ENCODE measurements around the gene GBP5.
"Not testable (repeated sequence)": the region's sequence is repeated elsewhere in the genome, so short reads cannot be mapped to it uniquely, and the experiment has no call there.

Gene GBP5

GRCh38 chr1:89272269-89273041 lies at the start of gene GBP5:
Gene GBP5, minus strand, starts transcription at chr1:89272860. Its CDS starts 3,305 bp downstream, at chr1:89269555.
- peaks cover 11% of the 10 kb centered on the region for H3K9me3 Mint-ChIP-seq
- not testable (repeated sequence) for H3K27me3 Mint-ChIP-seq (ENCODE audit: low read depth)
- peak within 1 kb of the TSS; percentile 99 for H3K4me3 Mint-ChIP-seq
- H3K27ac Mint-ChIP-seq = peak within 1 kb of the TSS; percentile 99
- H3K4me1 Mint-ChIP-seq (ENCODE audit: low read depth) = peaks cover 59% of the 10 kb centered on the region
- peaks cover 60% of the 10 kb centered on the region for H3K36me3 Mint-ChIP-seq (ENCODE audit: low read depth)

DNA sequence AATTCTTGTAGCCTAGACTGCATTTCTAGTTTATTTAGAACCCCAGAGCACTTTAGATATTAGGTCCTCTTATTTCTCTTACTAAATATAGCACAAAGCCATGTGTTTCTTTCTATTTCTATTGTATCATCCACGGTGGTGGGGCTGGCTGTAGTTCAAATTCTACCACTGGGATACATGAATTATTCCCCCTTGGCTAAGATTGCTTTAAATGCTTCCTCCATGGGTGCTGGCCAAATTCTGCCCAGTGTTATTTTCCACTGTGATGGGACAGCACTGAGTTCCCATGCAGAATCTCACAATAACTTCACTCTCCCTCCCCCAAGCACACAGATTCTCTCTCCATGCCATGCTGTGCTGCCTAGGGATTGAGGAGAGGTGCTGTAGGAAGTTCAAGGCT lies 49.7 kb upstream of the GBP5 start:
- H3K36me3 Mint-ChIP-seq (ENCODE audit: low read depth) = peaks cover 52% of the 10 kb centered on the region
- peaks cover 5% of the 10 kb centered on the region for H3K4me1 Mint-ChIP-seq (ENCODE audit: low read depth)
- no peaks in the 10 kb centered on the region for H3K27me3 Mint-ChIP-seq (ENCODE audit: low read depth)
- H3K4me3 Mint-ChIP-seq = no peak overlapping the region
- peaks cover 73% of the 10 kb centered on the region for H3K9me3 Mint-ChIP-seq
- no peak overlapping the region for H3K27ac Mint-ChIP-seq

DNA sequence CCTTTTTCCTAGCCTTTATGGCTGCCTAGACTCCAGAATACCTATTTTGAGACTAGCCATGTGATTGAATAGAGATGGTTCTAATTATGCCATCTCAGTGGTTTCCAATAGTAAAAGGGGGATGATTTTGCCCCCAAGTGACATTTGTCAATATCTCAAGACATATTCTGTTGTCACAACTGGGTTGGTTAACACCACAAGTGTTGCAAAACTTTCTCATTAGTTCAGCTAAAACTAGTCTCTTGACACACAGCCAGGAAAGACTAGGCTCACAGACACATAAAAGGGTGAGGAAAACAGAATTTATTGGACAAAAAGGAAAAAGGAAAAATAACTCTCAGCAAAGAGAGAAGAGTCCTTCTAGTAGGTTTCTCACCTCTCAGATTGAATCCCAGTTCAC lies 39.9 kb upstream of the GBP5 start:
- H3K9me3 Mint-ChIP-seq = peaks cover 41% of the 10 kb centered on the region
- peaks cover 36% of the 10 kb centered on the region for H3K36me3 Mint-ChIP-seq (ENCODE audit: low read depth)
- no peak overlapping the region for H3K4me3 Mint-ChIP-seq
- H3K27ac Mint-ChIP-seq = peak overlapping the region; percentile 23
- peaks cover 40% of the 10 kb centered on the region for H3K4me1 Mint-ChIP-seq (ENCODE audit: low read depth)
- no peaks in the 10 kb centered on the region for H3K27me3 Mint-ChIP-seq (ENCODE audit: low read depth)

- Mint-ChIP-seq H3K27me3 (ENCODE audit: low read depth) (no peaks in the 10 kb centered on the region), H3K27ac (peak overlapping the region; percentile 97), H3K9me3 (peaks cover 35% of the 10 kb centered on the region), H3K36me3 (ENCODE audit: low read depth) (peaks cover 33% of the 10 kb centered on the region), H3K4me1 (ENCODE audit: low read depth) (peaks cover 43% of the 10 kb centered on the region), H3K4me3 (peak overlapping the region; percentile 72)
These were observed 39.1 kb upstream of the GBP5 start for GRCh38 chr1:89311757-89312156.

- H3K4me1 Mint-ChIP-seq (ENCODE audit: low read depth) = peaks cover 51% of the 10 kb centered on the region
- H3K27me3 Mint-ChIP-seq (ENCODE audit: low read depth) = no peaks in the 10 kb centered on the region
- H3K4me3 Mint-ChIP-seq = peak overlapping the region; percentile 72
- H3K9me3 Mint-ChIP-seq = peaks cover 35% of the 10 kb centered on the region
- H3K27ac Mint-ChIP-seq = peak overlapping the region; percentile 97
- peaks cover 33% of the 10 kb centered on the region for H3K36me3 Mint-ChIP-seq (ENCODE audit: low read depth)
These were observed 38.3 kb upstream of the GBP5 start for GRCh38 chr1:89310976-89311375.

DNA sequence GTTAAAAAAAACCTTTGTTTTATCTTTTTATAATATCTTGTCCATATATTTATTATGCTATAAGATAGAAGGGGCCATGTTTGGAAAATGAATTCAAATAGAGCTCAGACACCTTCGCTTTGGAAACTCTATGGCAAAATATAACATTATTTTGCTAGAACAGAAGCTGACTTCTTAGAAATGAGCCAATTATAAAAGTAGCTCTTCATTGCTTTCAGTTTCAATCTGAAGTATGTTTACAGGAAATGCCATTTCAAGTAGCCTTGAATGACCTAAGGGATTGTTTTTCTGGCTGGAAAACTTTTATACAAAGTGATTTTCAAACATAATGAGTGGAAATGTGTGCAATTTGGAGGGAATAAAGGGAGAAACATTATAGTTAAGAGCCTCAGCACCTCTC lies 37.8 kb upstream of the GBP5 start:
- H3K4me3 Mint-ChIP-seq = peak overlapping the region; percentile 72
- peaks cover 33% of the 10 kb centered on the region for H3K36me3 Mint-ChIP-seq (ENCODE audit: low read depth)
- H3K9me3 Mint-ChIP-seq = peaks cover 35% of the 10 kb centered on the region
- peaks cover 53% of the 10 kb centered on the region for H3K4me1 Mint-ChIP-seq (ENCODE audit: low read depth)
- H3K27ac Mint-ChIP-seq = peak overlapping the region; percentile 97
- H3K27me3 Mint-ChIP-seq (ENCODE audit: low read depth) = no peaks in the 10 kb centered on the region

DNA sequence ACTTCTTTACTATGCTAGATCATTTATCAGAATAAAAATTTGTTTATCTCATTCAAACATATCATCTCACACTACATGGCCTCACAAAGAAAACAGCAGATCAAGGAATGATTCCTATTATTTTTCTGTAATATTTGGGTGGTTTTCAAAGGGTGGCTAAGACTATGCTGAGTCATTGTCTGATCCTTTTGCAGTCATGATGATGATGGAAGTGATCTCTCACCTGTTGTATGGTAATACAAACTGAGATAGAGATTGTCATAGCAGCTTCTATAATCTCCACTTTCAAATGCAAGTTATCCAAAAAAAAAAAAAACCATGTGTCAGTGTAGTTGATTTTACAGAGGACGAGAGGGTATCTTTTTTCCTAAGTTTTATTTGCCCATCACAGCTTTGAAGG lies 37.2 kb upstream of the GBP5 start:
- peaks cover 28% of the 10 kb centered on the region for H3K36me3 Mint-ChIP-seq (ENCODE audit: low read depth)
- peaks cover 59% of the 10 kb centered on the region for H3K4me1 Mint-ChIP-seq (ENCODE audit: low read depth)
- peaks cover 29% of the 10 kb centered on the region for H3K9me3 Mint-ChIP-seq
- peak overlapping the region; percentile 97 for H3K27ac Mint-ChIP-seq
- no peak overlapping the region for H3K4me3 Mint-ChIP-seq
- no peaks in the 10 kb centered on the region for H3K27me3 Mint-ChIP-seq (ENCODE audit: low read depth)

DNA sequence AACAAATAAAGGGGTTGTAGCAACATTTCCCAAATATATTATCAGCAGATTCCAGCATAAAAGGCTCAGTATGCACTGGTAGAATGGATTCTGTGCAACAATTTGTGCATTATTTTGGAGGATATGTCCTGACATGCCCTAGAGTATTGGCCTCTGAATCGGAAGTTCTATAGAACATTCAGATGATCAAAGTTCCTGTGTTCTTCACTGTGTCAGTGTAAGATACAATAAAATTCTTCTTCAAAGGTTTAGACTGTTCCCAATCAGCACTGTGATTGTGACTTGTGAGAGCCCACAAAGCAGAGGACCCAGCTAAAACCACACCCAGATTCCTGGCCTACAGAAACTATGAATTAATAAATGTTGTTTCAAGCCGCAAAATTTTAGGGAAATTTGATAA lies 33.6 kb upstream of the GBP5 start:
- Mint-ChIP-seq H3K27me3 (ENCODE audit: low read depth) (no peaks in the 10 kb centered on the region), H3K4me3 (no peak overlapping the region), H3K27ac (no peak overlapping the region), H3K4me1 (ENCODE audit: low read depth) (peaks cover 50% of the 10 kb centered on the region), H3K9me3 (peaks cover 23% of the 10 kb centered on the region), H3K36me3 (ENCODE audit: low read depth) (peaks cover 23% of the 10 kb centered on the region)

GRCh38 chr1:89305493-89305892 lies 32.8 kb upstream of the GBP5 start:
- no peak overlapping the region for H3K27ac Mint-ChIP-seq

DNA sequence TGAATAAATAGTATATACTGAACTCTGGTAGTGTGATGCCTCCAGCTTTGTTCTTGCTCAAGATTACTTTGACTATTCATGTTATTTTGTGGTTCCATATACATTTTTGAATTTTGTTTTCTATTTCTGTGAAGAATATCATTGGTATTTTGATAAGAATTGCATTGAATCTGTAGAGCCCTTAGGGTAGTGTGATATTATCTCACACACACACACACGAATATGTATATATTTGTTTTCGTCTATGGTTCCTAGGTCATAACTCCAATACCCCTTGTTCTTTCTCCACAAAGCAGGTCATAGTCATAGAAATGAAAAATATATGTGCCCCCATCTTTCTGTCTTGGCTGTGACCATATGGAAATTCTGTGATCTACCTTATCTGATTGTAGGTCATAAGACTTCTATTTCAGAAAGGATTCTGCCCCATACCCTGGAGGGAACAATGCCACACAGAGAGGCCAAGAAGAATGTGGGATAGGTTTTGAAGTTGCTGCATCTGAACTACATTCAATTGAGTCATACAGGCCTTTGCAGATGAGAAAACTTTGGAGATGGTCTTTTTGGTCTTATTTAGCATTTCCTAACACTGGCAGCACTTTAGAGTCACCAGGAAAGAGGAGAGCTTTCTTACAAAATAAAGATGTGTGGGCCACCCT lies 32.0 kb upstream of the GBP5 start:
- H3K36me3 Mint-ChIP-seq (ENCODE audit: low read depth) = peaks cover 21% of the 10 kb centered on the region
- no peak overlapping the region for H3K4me3 Mint-ChIP-seq
- no peak overlapping the region for H3K27ac Mint-ChIP-seq
- peaks cover 19% of the 10 kb centered on the region for H3K9me3 Mint-ChIP-seq
- H3K4me1 Mint-ChIP-seq (ENCODE audit: low read depth) = peaks cover 44% of the 10 kb centered on the region
- H3K27me3 Mint-ChIP-seq (ENCODE audit: low read depth) = no peaks in the 10 kb centered on the region

More at GRCh38 chr1:89305493-89305892, 32.8 kb upstream of the GBP5 start:
- Mint-ChIP-seq H3K4me1 (ENCODE audit: low read depth) (peaks cover 47% of the 10 kb centered on the region), H3K4me3 (peak overlapping the region; percentile 26), H3K27me3 (ENCODE audit: low read depth) (no peaks in the 10 kb centered on the region), H3K36me3 (ENCODE audit: low read depth) (peaks cover 25% of the 10 kb centered on the region), H3K9me3 (peaks cover 23% of the 10 kb centered on the region)

DNA sequence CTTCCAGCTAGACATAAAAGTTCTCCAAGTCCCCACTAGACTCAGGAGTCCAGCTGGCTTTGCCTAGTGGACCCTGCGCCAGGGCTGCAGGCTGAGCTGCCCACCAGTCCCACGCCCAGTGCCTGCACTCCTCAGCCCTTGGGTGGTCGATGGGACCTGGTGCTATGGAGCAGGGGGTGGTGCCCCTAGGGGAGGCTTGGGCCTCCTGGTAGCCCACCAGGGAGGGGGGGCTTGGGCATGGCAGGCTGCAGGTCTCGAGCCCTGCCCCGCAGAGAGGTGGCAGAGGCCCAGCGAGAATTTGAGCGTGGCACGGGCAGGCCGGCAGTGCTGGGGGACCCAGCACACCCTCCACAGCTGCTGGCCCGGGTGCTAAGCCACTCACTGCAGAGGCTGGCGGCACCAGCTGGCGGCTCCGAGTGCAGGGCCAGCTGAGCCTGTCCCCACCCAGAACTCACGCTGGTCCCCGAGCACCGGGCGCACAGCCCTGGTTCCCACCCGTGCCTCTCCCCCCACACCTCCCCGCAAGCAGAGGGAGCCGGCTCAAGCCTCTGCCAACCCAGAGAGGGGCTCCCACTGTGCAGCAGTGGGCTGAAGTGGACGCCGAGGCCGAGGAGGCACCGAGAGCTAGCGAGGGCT lies 30.2 kb upstream of the GBP5 start:
- H3K4me1 Mint-ChIP-seq (ENCODE audit: low read depth) = peaks cover 46% of the 10 kb centered on the region
- H3K4me3 Mint-ChIP-seq = no peak overlapping the region
- peaks cover 6% of the 10 kb centered on the region for H3K9me3 Mint-ChIP-seq
- H3K27me3 Mint-ChIP-seq (ENCODE audit: low read depth) = no peaks in the 10 kb centered on the region
- no peak overlapping the region for H3K27ac Mint-ChIP-seq
- H3K36me3 Mint-ChIP-seq (ENCODE audit: low read depth) = peaks cover 13% of the 10 kb centered on the region

GRCh38 chr1:89299739-89300463 lies 27.2 kb upstream of the GBP5 start:
- H3K9me3 Mint-ChIP-seq; H3K27me3 Mint-ChIP-seq (ENCODE audit: low read depth): not testable (repeated sequence)
- H3K36me3 Mint-ChIP-seq (ENCODE audit: low read depth) = peaks cover 19% of the 10 kb centered on the region
- H3K4me3 Mint-ChIP-seq = peak overlapping the region; percentile 38
- peak overlapping the region; percentile 68 for H3K27ac Mint-ChIP-seq
- H3K4me1 Mint-ChIP-seq (ENCODE audit: low read depth) = peaks cover 50% of the 10 kb centered on the region

GRCh38 chr1:89298461-89298860 lies 25.8 kb upstream of the GBP5 start:
- H3K36me3 Mint-ChIP-seq (ENCODE audit: low read depth) = peaks cover 29% of the 10 kb centered on the region
- peak overlapping the region; percentile 49 for H3K4me3 Mint-ChIP-seq
- H3K9me3 Mint-ChIP-seq = peaks cover 17% of the 10 kb centered on the region
- H3K27me3 Mint-ChIP-seq (ENCODE audit: low read depth) = no peaks in the 10 kb centered on the region
- H3K4me1 Mint-ChIP-seq (ENCODE audit: low read depth) = peaks cover 57% of the 10 kb centered on the region
- H3K27ac Mint-ChIP-seq = peak overlapping the region; percentile 56

GRCh38 chr1:89295187-89295586 lies 22.5 kb upstream of the GBP5 start:
- H3K4me1 Mint-ChIP-seq (ENCODE audit: low read depth) = peaks cover 64% of the 10 kb centered on the region
- H3K36me3 Mint-ChIP-seq (ENCODE audit: low read depth) = peaks cover 38% of the 10 kb centered on the region
- H3K27me3 Mint-ChIP-seq (ENCODE audit: low read depth) = no peaks in the 10 kb centered on the region
- H3K4me3 Mint-ChIP-seq = peak overlapping the region; percentile 25
- peaks cover 41% of the 10 kb centered on the region for H3K9me3 Mint-ChIP-seq
- peak overlapping the region; percentile 52 for H3K27ac Mint-ChIP-seq

All from T-helper 1 cell treated with Interleukin-12 subunit alpha and Interleukin-12 subunit beta and Interleukin-4 antibody, amounts not matched to agents 30 μg/mL and 1 μg/mL, for 36 hours (primary cell).